WTC11 (cell line): ENCODE data around the gene OPTN. TPM values are rescaled to one million over a fixed set of nuclear protein-coding genes. Genes with fewer than 3 reads are reported as not detected.

Experiments used
- ATAC-seq: fragments of 200-7000 bp; cut with Tn5 transposase; 2 replicates; pipeline ENCODE4 v1.10.0; 2021; ENCODE audit warnings: mild to moderate bottlenecking, moderate library complexity
- CTCF ChIA-PET: fragments of 300-600 bp; sonication (Branson Sonifier 250); formaldehyde crosslinking; loops from one replicate; lab custom pipeline; 2021; ENCODE audit warnings: antibody characterized with exemption; lab: Charles Lee
- POLR2A ChIA-PET: fragments of 350-600 bp; sonication (Branson Sonifier 250); formaldehyde crosslinking; loops from one replicate; lab custom pipeline; 2021; ENCODE audit warnings: antibody characterized with exemption; lab: Charles Lee
- DNase-seq: peaks from one replicate; pipeline ENCODE4 v3.0.0; 2021; ENCODE audit warnings: low spot score
- H3K27ac Mint-ChIP-seq: 2 replicates; pipeline ENCODE4 v1.8.0; 2021; ENCODE audit warnings: mixed read lengths
- H3K27me3 Mint-ChIP-seq: 2 replicates; pipeline ENCODE4 v1.8.0; 2021; ENCODE audit warnings: low read depth, mild to moderate bottlenecking, moderate library complexity, mixed read lengths
- H3K36me3 Mint-ChIP-seq: 2 replicates; pipeline ENCODE4 v1.8.0; 2021; ENCODE audit warnings: mixed read lengths
- H3K4me1 Mint-ChIP-seq: 2 replicates; pipeline ENCODE4 v1.8.0; 2022; ENCODE audit warnings: mixed read lengths
- H3K4me3 Mint-ChIP-seq: 2 replicates; pipeline ENCODE4 v1.8.0; 2021; ENCODE audit warnings: mild to moderate bottlenecking, moderate library complexity, mixed read lengths
- H3K9me3 Mint-ChIP-seq: 2 replicates; pipeline ENCODE4 v1.8.0; 2021; ENCODE audit warnings: mixed read lengths
- CREM ChIP-seq: sonication (generic); formaldehyde crosslinking; IDR thresholded peaks from 2 replicates; pipeline ENCODE4 v1.8.1; 2022; ENCODE audit warnings: mild to moderate bottlenecking, missing genetic modification reagents, moderate library complexity
- FOXP1 ChIP-seq: sonication (generic); formaldehyde crosslinking; IDR thresholded peaks from 2 replicates; pipeline ENCODE4 v1.8.0; 2022; ENCODE audit warnings: missing genetic modification reagents, mild to moderate bottlenecking, moderate library complexity, borderline replicate concordance
- GRHL2 ChIP-seq: fragments of 250-450 bp; sonication (Bioruptor Pico); IDR thresholded peaks from 2 replicates; pipeline ENCODE4 v1.8.0; 2022; ENCODE audit warnings: mild to moderate bottlenecking, moderate library complexity; ENCODE audit not compliant: insufficient replicate concordance, severe bottlenecking
- GTF2I ChIP-seq: fragments of 250-450 bp; sonication (Bioruptor Pico); conservative IDR thresholded peaks from 2 replicates; pipeline ENCODE4 v1.4.0; 2021; ENCODE audit warnings: mild to moderate bottlenecking
- HMGA2 ChIP-seq: fragments of 250-450 bp; sonication (Bioruptor Pico); IDR thresholded peaks from 2 replicates; pipeline ENCODE4 v1.4.0; 2021; ENCODE audit warnings: mild to moderate bottlenecking, moderate library complexity
- MAX ChIP-seq: sonication (generic); formaldehyde crosslinking; IDR thresholded peaks from 2 replicates; pipeline ENCODE4 v1.8.0; 2022; ENCODE audit warnings: mild to moderate bottlenecking, missing genetic modification reagents
- NR3C1 ChIP-seq: sonication (generic); formaldehyde crosslinking; conservative IDR thresholded peaks from 2 replicates; pipeline ENCODE4 v1.8.1; 2023; ENCODE audit warnings: low read depth, mild to moderate bottlenecking, missing genetic modification reagents
- OVOL2 ChIP-seq: fragments of 250-450 bp; sonication (Bioruptor Pico); IDR thresholded peaks from 2 replicates; pipeline ENCODE4 v1.9.0; 2021; ENCODE audit warnings: mild to moderate bottlenecking, borderline replicate concordance
- SOX15 ChIP-seq: fragments of 250-450 bp; sonication (Bioruptor Pico); IDR thresholded peaks from 2 replicates; pipeline ENCODE4 v1.9.0; 2021; ENCODE audit warnings: mild to moderate bottlenecking
- ZNF138 ChIP-seq: sonication (generic); formaldehyde crosslinking; conservative IDR thresholded peaks from 2 replicates; pipeline ENCODE4 v1.8.1; 2022; ENCODE audit warnings: mild to moderate bottlenecking, moderate library complexity, missing genetic modification reagents
- ZNF219 ChIP-seq: sonication (generic); formaldehyde crosslinking; IDR thresholded peaks from 2 replicates; pipeline ENCODE4 v1.8.0; 2023; ENCODE audit warnings: missing genetic modification reagents, mild to moderate bottlenecking, borderline replicate concordance
- ZNF317 ChIP-seq: sonication (generic); formaldehyde crosslinking; IDR thresholded peaks from 2 replicates; pipeline ENCODE4 v1.8.1; 2023; ENCODE audit warnings: low read depth, mild to moderate bottlenecking, moderate library complexity, missing genetic modification reagents, borderline replicate concordance
- ZNF416 ChIP-seq: fragments of 250-450 bp; sonication (Bioruptor Pico); IDR thresholded peaks from 2 replicates; pipeline ENCODE4 v1.9.0; 2021; ENCODE audit warnings: mild to moderate bottlenecking, inconsistent platforms
- ZNF425 ChIP-seq: fragments of 250-450 bp; sonication (Bioruptor Pico); conservative IDR thresholded peaks from 2 replicates; pipeline ENCODE4 v1.9.0; 2021; ENCODE audit warnings: mild to moderate bottlenecking
- total RNA-seq: library from RNA; stranded (reverse); gene quantifications from 3 replicates; pipeline ENCODE4 v1.2.3, GENCODE V29; 2021
- TF ChIP-seq, protein P1 (sequence below): fragments of 250-450 bp; sonication (Bioruptor Pico); IDR thresholded peaks from 2 replicates; pipeline ENCODE4 v1.9.0; 2021; ENCODE audit warnings: mild to moderate bottlenecking, borderline replicate concordance
- TF ChIP-seq, protein P2 (sequence below): sonication (generic); formaldehyde crosslinking; IDR thresholded peaks from 2 replicates; pipeline ENCODE4 v1.8.1; 2022; ENCODE audit warnings: low read depth, mild to moderate bottlenecking, moderate library complexity, missing genetic modification reagents, borderline replicate concordance
- TF ChIP-seq, protein P3 (sequence below): sonication (generic); formaldehyde crosslinking; IDR thresholded peaks from 2 replicates; pipeline ENCODE4 v1.8.0; 2022; ENCODE audit warnings: mild to moderate bottlenecking, missing genetic modification reagents
- TF ChIP-seq, protein P4 (sequence below): sonication (generic); formaldehyde crosslinking; IDR thresholded peaks from 2 replicates; pipeline ENCODE4 v1.8.0; 2022; ENCODE audit warnings: mild to moderate bottlenecking, missing genetic modification reagents

Gene OPTN
- total RNA-seq, 1 experiment from 2014 or later = 44.3 TPM

DNA sequence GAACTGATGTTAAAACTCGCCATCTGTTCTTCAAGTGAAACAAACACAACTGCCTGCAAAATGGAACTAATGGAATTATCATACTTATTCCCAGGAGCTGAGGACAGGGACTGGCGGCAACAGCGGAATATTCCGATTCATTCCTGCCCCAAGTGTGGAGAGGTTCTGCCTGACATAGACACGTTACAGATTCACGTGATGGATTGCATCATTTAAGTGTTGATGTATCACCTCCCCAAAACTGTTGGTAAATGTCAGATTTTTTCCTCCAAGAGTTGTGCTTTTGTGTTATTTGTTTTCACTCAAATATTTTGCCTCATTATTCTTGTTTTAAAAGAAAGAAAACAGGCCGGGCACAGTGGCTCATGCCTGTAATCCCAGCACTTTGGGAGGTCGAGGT, 36.7 kb downstream of the OPTN start (continued):
- TF ChIP-seq, protein P1, sequence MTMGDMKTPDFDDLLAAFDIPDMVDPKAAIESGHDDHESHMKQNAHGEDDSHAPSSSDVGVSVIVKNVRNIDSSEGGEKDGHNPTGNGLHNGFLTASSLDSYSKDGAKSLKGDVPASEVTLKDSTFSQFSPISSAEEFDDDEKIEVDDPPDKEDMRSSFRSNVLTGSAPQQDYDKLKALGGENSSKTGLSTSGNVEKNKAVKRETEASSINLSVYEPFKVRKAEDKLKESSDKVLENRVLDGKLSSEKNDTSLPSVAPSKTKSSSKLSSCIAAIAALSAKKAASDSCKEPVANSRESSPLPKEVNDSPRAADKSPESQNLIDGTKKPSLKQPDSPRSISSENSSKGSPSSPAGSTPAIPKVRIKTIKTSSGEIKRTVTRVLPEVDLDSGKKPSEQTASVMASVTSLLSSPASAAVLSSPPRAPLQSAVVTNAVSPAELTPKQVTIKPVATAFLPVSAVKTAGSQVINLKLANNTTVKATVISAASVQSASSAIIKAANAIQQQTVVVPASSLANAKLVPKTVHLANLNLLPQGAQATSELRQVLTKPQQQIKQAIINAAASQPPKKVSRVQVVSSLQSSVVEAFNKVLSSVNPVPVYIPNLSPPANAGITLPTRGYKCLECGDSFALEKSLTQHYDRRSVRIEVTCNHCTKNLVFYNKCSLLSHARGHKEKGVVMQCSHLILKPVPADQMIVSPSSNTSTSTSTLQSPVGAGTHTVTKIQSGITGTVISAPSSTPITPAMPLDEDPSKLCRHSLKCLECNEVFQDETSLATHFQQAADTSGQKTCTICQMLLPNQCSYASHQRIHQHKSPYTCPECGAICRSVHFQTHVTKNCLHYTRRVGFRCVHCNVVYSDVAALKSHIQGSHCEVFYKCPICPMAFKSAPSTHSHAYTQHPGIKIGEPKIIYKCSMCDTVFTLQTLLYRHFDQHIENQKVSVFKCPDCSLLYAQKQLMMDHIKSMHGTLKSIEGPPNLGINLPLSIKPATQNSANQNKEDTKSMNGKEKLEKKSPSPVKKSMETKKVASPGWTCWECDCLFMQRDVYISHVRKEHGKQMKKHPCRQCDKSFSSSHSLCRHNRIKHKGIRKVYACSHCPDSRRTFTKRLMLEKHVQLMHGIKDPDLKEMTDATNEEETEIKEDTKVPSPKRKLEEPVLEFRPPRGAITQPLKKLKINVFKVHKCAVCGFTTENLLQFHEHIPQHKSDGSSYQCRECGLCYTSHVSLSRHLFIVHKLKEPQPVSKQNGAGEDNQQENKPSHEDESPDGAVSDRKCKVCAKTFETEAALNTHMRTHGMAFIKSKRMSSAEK (CRISPR knock-in tag) = no peak
- TF ChIP-seq ZNF425 = no peak
- no peak for TF ChIP-seq ZNF317 (CRISPR knock-in tag)
- TF ChIP-seq GTF2I (CRISPR knock-in tag) = no peak
- TF ChIP-seq, protein P2, sequence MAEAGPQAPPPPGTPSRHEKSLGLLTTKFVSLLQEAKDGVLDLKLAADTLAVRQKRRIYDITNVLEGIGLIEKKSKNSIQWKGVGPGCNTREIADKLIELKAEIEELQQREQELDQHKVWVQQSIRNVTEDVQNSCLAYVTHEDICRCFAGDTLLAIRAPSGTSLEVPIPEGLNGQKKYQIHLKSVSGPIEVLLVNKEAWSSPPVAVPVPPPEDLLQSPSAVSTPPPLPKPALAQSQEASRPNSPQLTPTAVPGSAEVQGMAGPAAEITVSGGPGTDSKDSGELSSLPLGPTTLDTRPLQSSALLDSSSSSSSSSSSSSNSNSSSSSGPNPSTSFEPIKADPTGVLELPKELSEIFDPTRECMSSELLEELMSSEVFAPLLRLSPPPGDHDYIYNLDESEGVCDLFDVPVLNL (CRISPR knock-in tag) = no peak
- no peak for TF ChIP-seq CREM (CRISPR knock-in tag)
- no peak for TF ChIP-seq NR3C1 (CRISPR knock-in tag)
- TF ChIP-seq, protein P3, sequence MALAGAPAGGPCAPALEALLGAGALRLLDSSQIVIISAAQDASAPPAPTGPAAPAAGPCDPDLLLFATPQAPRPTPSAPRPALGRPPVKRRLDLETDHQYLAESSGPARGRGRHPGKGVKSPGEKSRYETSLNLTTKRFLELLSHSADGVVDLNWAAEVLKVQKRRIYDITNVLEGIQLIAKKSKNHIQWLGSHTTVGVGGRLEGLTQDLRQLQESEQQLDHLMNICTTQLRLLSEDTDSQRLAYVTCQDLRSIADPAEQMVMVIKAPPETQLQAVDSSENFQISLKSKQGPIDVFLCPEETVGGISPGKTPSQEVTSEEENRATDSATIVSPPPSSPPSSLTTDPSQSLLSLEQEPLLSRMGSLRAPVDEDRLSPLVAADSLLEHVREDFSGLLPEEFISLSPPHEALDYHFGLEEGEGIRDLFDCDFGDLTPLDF = no peak
- no peak for TF ChIP-seq HMGA2
- TF ChIP-seq OVOL2 (CRISPR knock-in tag) = no peak
- TF ChIP-seq ZNF416 = no peak

GRCh38 chr10:13139150-13139549, 39.2 kb downstream of the OPTN start:
- Mint-ChIP-seq H3K4me3 (no peak overlapping the region), H3K36me3 (peaks cover 22% of the 10 kb centered on the region), H3K4me1 (peaks cover 26% of the 10 kb centered on the region), H3K27me3 (no peaks in the 10 kb centered on the region), H3K27ac (peak overlapping the region; percentile 82; the same call in 1 of the 2 replicates), H3K9me3 (no peaks in the 10 kb centered on the region)
- POLR2A ChIA-PET = no interaction called here
- CTCF ChIA-PET = interaction anchor here (1.4 kb wide), 1 partner anchor 40 kb away, joined by 3 read pairs; no protein-coding TSS in a partner anchor
- TF ChIP-seq, protein P4, sequence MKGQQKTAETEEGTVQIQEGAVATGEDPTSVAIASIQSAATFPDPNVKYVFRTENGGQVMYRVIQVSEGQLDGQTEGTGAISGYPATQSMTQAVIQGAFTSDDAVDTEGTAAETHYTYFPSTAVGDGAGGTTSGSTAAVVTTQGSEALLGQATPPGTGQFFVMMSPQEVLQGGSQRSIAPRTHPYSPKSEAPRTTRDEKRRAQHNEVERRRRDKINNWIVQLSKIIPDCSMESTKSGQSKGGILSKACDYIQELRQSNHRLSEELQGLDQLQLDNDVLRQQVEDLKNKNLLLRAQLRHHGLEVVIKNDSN (CRISPR knock-in tag) = no peak
- TF ChIP-seq MAX (CRISPR knock-in tag) = no peak
- ATAC-seq (peak; percentile 76), DNase-seq (no peak)

DNA sequence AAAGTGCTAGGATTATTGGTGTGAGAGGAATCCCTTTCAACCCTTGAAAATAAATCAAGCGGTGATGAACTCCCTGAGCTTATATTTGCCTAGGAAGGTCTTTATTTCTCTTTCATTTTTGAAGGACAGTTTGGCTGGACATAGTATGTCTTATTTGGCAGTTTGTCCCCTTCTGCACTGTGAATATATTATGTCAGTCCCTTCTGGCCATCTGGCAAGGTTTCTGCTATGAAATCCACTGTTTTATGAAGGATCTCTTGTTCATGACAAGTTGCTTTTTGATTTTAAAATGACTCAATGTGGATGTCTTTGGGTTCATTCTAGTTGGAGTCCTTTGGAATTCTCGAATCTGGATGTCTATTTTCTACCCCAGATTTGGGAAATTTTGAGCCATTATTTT, 39.7 kb downstream of the OPTN start:
- ATAC-seq (no peak), DNase-seq (no peak)
- ChIA-PET CTCF (interaction anchor here (1.4 kb wide), 1 partner anchor 40 kb away, joined by 3 read pairs; no protein-coding TSS in a partner anchor), POLR2A (no interaction called here)
- Mint-ChIP-seq H3K27me3 (no peaks in the 10 kb centered on the region), H3K4me3 (no peak overlapping the region), H3K27ac (no peak overlapping the region), H3K9me3 (no peaks in the 10 kb centered on the region), H3K36me3 (peaks cover 21% of the 10 kb centered on the region)
- TF ChIP-seq ZNF138 (CRISPR knock-in tag) (no peak), ZNF219 (CRISPR knock-in tag) (no peak), FOXP1 (CRISPR knock-in tag) (no peak), SOX15 (CRISPR knock-in tag) (no peak), GRHL2 (CRISPR knock-in tag) (no peak)
- TF ChIP-seq, all 79 proteins: peak for 0
- H3K4me1 Mint-ChIP-seq = peaks cover 26% of the 10 kb centered on the region
